Activated CD4-positive, alpha-beta T cell treated with anti-CD3 and anti-CD28 coated beads, Interleukin-2, amount 10 ng/mL, durations not matched to agents 24 days and 14 days (primary cell): Measurements from ENCODE around the gene BFSP2. TPM values are rescaled to one million over a fixed set of nuclear protein-coding genes. Genes with fewer than 3 reads are reported as not detected.

Source experiments
- DNase-seq: peaks from one replicate; pipeline ENCODE4 v3.0.0; 2022
- H3K27ac Mint-ChIP-seq: one replicate; pipeline ENCODE4 v1.8.0; 2022; ENCODE audit warnings: mild to moderate bottlenecking, mixed read lengths
- H3K27me3 Mint-ChIP-seq: one replicate; pipeline ENCODE4 v1.8.0; 2022; ENCODE audit warnings: mixed read lengths
- H3K36me3 Mint-ChIP-seq: one replicate; pipeline ENCODE4 v1.8.0; 2022; ENCODE audit warnings: low read depth, mild to moderate bottlenecking, mixed read lengths
- H3K4me1 Mint-ChIP-seq: one replicate; pipeline ENCODE4 v1.8.0; 2021; ENCODE audit warnings: mixed read lengths
- H3K4me3 Mint-ChIP-seq: one replicate; pipeline ENCODE4 v1.8.0; 2022; ENCODE audit warnings: mild to moderate bottlenecking, moderate library complexity, mixed read lengths
- H3K9me3 Mint-ChIP-seq: one replicate; pipeline ENCODE4 v1.8.0; 2021; ENCODE audit warnings: mixed read lengths
- intact Hi-C: fragments of 100-400 bp; cut with micrococcal nuclease; formaldehyde crosslinking; loops from one replicate; pipeline ENCODE4 v1.15.1; 2023
- total RNA-seq: library from RNA; stranded (reverse); gene quantifications from 2 replicates; pipeline ENCODE4 v1.2.3, GENCODE V29; 2022

BFSP2 gene
- total RNA-seq: not detected in 2 replicates

- no peak for DNase-seq
- no peaks in the 10 kb centered on the region for H3K9me3 Mint-ChIP-seq
- no peaks in the 10 kb centered on the region for H3K27me3 Mint-ChIP-seq
- intact Hi-C loops: no loop called here
- H3K27ac Mint-ChIP-seq: no peak within 1 kb of the TSS
- H3K4me1 Mint-ChIP-seq: peaks cover 4% of the 10 kb centered on the region
- no peak within 1 kb of the TSS for H3K4me3 Mint-ChIP-seq
- no peaks in the 10 kb centered on the region for H3K36me3 Mint-ChIP-seq
These were observed at the start of gene BFSP2 for GRCh38 chr3:133400006-133400515. Gene BFSP2 (plus strand): TSS chr3:133400056. CDS start chr3:133400084, 28 bp downstream.

GRCh38 chr3:133354721-133355120 lies 45.1 kb upstream of the BFSP2 start:
- peak; percentile 22 for DNase-seq

GRCh38 chr3:133360476-133360875 lies 39.4 kb upstream of the BFSP2 start:
- H3K4me1 Mint-ChIP-seq: no peaks in the 10 kb centered on the region
- peaks cover 9% of the 10 kb centered on the region for H3K9me3 Mint-ChIP-seq
- peak; percentile 30 for DNase-seq
- H3K27ac Mint-ChIP-seq: no peak overlapping the region
- no peaks in the 10 kb centered on the region for H3K36me3 Mint-ChIP-seq
- intact Hi-C loops: no loop called here
- H3K27me3 Mint-ChIP-seq: peaks cover 10% of the 10 kb centered on the region
- H3K4me3 Mint-ChIP-seq: no peak overlapping the region

More at GRCh38 chr3:133354721-133355120, 45.1 kb upstream of the BFSP2 start:
- no peaks in the 10 kb centered on the region for H3K4me1 Mint-ChIP-seq
- peaks cover 14% of the 10 kb centered on the region for H3K27me3 Mint-ChIP-seq
- H3K9me3 Mint-ChIP-seq: peaks cover 9% of the 10 kb centered on the region
- no peak overlapping the region for H3K4me3 Mint-ChIP-seq
- no peaks in the 10 kb centered on the region for H3K36me3 Mint-ChIP-seq
- H3K27ac Mint-ChIP-seq: no peak overlapping the region
- intact Hi-C loops: no loop called here

GRCh38 chr3:133361011-133361410 lies 38.8 kb upstream of the BFSP2 start:
- peak; percentile 17 for DNase-seq
- H3K27ac Mint-ChIP-seq: no peak overlapping the region
- no peaks in the 10 kb centered on the region for H3K4me1 Mint-ChIP-seq
- no peaks in the 10 kb centered on the region for H3K36me3 Mint-ChIP-seq
- peaks cover 8% of the 10 kb centered on the region for H3K9me3 Mint-ChIP-seq
- intact Hi-C loops: no loop called here
- H3K4me3 Mint-ChIP-seq: no peak overlapping the region
- H3K27me3 Mint-ChIP-seq: peaks cover 12% of the 10 kb centered on the region

GRCh38 chr3:133361435-133361834 lies 38.4 kb upstream of the BFSP2 start:
- Mint-ChIP-seq H3K27ac (no peak overlapping the region), H3K36me3 (no peaks in the 10 kb centered on the region), H3K27me3 (peaks cover 9% of the 10 kb centered on the region), H3K9me3 (peaks cover 4% of the 10 kb centered on the region), H3K4me3 (no peak overlapping the region), H3K4me1 (no peaks in the 10 kb centered on the region)
- peak; percentile 40 for DNase-seq
- intact Hi-C loops: no loop called here

GRCh38 chr3:133362539-133362938 lies 37.3 kb upstream of the BFSP2 start:
- peak; percentile 25 for DNase-seq
- H3K4me1 Mint-ChIP-seq: no peaks in the 10 kb centered on the region
- no peak overlapping the region for H3K27ac Mint-ChIP-seq
- no peak overlapping the region for H3K4me3 Mint-ChIP-seq
- intact Hi-C loops: no loop called here
- H3K9me3 Mint-ChIP-seq: no peaks in the 10 kb centered on the region
- no peaks in the 10 kb centered on the region for H3K36me3 Mint-ChIP-seq
- peaks cover 11% of the 10 kb centered on the region for H3K27me3 Mint-ChIP-seq

GRCh38 chr3:133364704-133365103 lies 35.2 kb upstream of the BFSP2 start:
- no peak overlapping the region for H3K27ac Mint-ChIP-seq
- no peaks in the 10 kb centered on the region for H3K9me3 Mint-ChIP-seq
- H3K36me3 Mint-ChIP-seq: no peaks in the 10 kb centered on the region
- H3K27me3 Mint-ChIP-seq: peaks cover 8% of the 10 kb centered on the region
- intact Hi-C loops: no loop called here
- H3K4me1 Mint-ChIP-seq: no peaks in the 10 kb centered on the region
- no peak overlapping the region for H3K4me3 Mint-ChIP-seq
- no peak for DNase-seq

- H3K36me3 Mint-ChIP-seq: no peaks in the 10 kb centered on the region
- H3K9me3 Mint-ChIP-seq: no peaks in the 10 kb centered on the region
- peaks cover 14% of the 10 kb centered on the region for H3K27me3 Mint-ChIP-seq
- DNase-seq: no peak
- no peak overlapping the region for H3K27ac Mint-ChIP-seq
- intact Hi-C loops: no loop called here
- H3K4me1 Mint-ChIP-seq: no peaks in the 10 kb centered on the region
- H3K4me3 Mint-ChIP-seq: no peak overlapping the region
These were observed 32.9 kb upstream of the BFSP2 start for GRCh38 chr3:133366921-133367320.

- H3K9me3 Mint-ChIP-seq: no peaks in the 10 kb centered on the region
- no peaks in the 10 kb centered on the region for H3K4me1 Mint-ChIP-seq
- no peak for DNase-seq
- H3K36me3 Mint-ChIP-seq: no peaks in the 10 kb centered on the region
- intact Hi-C loops: no loop called here
- H3K27me3 Mint-ChIP-seq: peaks cover 16% of the 10 kb centered on the region
- H3K27ac Mint-ChIP-seq: no peak overlapping the region
- H3K4me3 Mint-ChIP-seq: no peak overlapping the region
These were observed 32.5 kb upstream of the BFSP2 start for GRCh38 chr3:133367403-133367802.

GRCh38 chr3:133367956-133368355 lies 31.9 kb upstream of the BFSP2 start:
- DNase-seq: no peak
- H3K4me1 Mint-ChIP-seq: no peaks in the 10 kb centered on the region
- H3K4me3 Mint-ChIP-seq: no peak overlapping the region
- no peak overlapping the region for H3K27ac Mint-ChIP-seq
- H3K36me3 Mint-ChIP-seq: no peaks in the 10 kb centered on the region
- no peaks in the 10 kb centered on the region for H3K9me3 Mint-ChIP-seq
- intact Hi-C loops: no loop called here
- peaks cover 16% of the 10 kb centered on the region for H3K27me3 Mint-ChIP-seq

GRCh38 chr3:133368371-133369067 lies 31.3 kb upstream of the BFSP2 start:
- H3K27ac Mint-ChIP-seq: no peak overlapping the region
- intact Hi-C loops: no loop called here
- H3K36me3 Mint-ChIP-seq: no peaks in the 10 kb centered on the region

GRCh38 chr3:133369068-133369440 lies 30.8 kb upstream of the BFSP2 start:
- Mint-ChIP-seq H3K4me1 (no peaks in the 10 kb centered on the region), H3K27me3 (peaks cover 16% of the 10 kb centered on the region), H3K4me3 (no peak overlapping the region), H3K27ac (no peak overlapping the region), H3K9me3 (no peaks in the 10 kb centered on the region), H3K36me3 (no peaks in the 10 kb centered on the region)
- intact Hi-C loops: no loop called here
- DNase-seq: no peak

More at GRCh38 chr3:133368371-133369067, 31.3 kb upstream of the BFSP2 start:
- no peaks in the 10 kb centered on the region for H3K4me1 Mint-ChIP-seq
- DNase-seq: no peak
- no peaks in the 10 kb centered on the region for H3K9me3 Mint-ChIP-seq
- H3K4me3 Mint-ChIP-seq: no peak overlapping the region
- H3K27me3 Mint-ChIP-seq: peaks cover 16% of the 10 kb centered on the region

- intact Hi-C loops: no loop called here
- H3K4me3 Mint-ChIP-seq: no peak overlapping the region
- no peaks in the 10 kb centered on the region for H3K9me3 Mint-ChIP-seq
- DNase-seq: no peak
- H3K27ac Mint-ChIP-seq: no peak overlapping the region
- H3K4me1 Mint-ChIP-seq: no peaks in the 10 kb centered on the region
- no peaks in the 10 kb centered on the region for H3K36me3 Mint-ChIP-seq
- H3K27me3 Mint-ChIP-seq: peaks cover 14% of the 10 kb centered on the region
These were observed 28.7 kb upstream of the BFSP2 start for GRCh38 chr3:133371181-133371580.

- Mint-ChIP-seq H3K9me3 (no peaks in the 10 kb centered on the region), H3K4me3 (no peak overlapping the region), H3K27ac (no peak overlapping the region), H3K27me3 (peaks cover 11% of the 10 kb centered on the region), H3K4me1 (no peaks in the 10 kb centered on the region), H3K36me3 (no peaks in the 10 kb centered on the region)
- intact Hi-C loops: no loop called here
- DNase-seq: no peak
These were observed 28.2 kb upstream of the BFSP2 start for GRCh38 chr3:133371676-133372075.
